Endothelial cell of umbilical vein (primary cell): ENCODE measurements around the gene CACNA1C. TPM values are rescaled to one million over a fixed set of nuclear protein-coding genes. Genes with fewer than 3 reads are reported as not detected.

Experiments
- BruUV-seq: library from RNA; stranded (reverse); fragments of 400-500 nt; replicated peaks from 2 replicates; lab custom pipeline; 2021; lab: Mats Ljungman, UMichigan
- CTCF ChIA-PET: fragments of 300-600, 350-600 bp; sonication (Branson Sonifier 250); formaldehyde crosslinking; loops from one replicate; lab custom pipeline; 2021; ENCODE audit warnings: antibody characterized with exemption, inconsistent platforms; lab: Charles Lee
- POLR2A ChIA-PET: fragments of 300-600, 350-600 bp; sonication (Branson Sonifier 250); formaldehyde crosslinking; loops from one replicate; lab custom pipeline; 2021; ENCODE audit warnings: antibody characterized with exemption, inconsistent platforms; lab: Charles Lee
- DNase-seq: peaks from one replicate; pipeline ENCODE4 v3.0.0-alpha.2; 2011; ENCODE audit warnings: low read depth, low spot score
- FAIRE-seq: peaks from 2 replicates; lab custom pipeline; 2011; peaks lifted over from hg19 to GRCh38; lab: Jason Lieb, UNC
- H2AFZ ChIP-seq: 2 replicates; pipeline ENCODE4 v1.6.0; 2012; ENCODE audit warnings: low read depth, low read length, control low read depth, inconsistent platforms
- H3K27ac ChIP-seq: 2 replicates; pipeline ENCODE4 v1.5.1; 2011; ENCODE audit warnings: low read depth, mild to moderate bottlenecking, control low read depth, low read length, moderate library complexity; ENCODE audit not compliant: insufficient read depth
- H3K27me3 ChIP-seq, 2 experiments: 2 replicates each; pipeline versions ENCODE4 v1.6.0 to v1.6.1; 2011; ENCODE audit warnings: low read length in 2 of 2, mixed read lengths in 1 of 2; ENCODE audit not compliant: control insufficient read depth in 2 of 2, insufficient read depth in 2 of 2
- H3K36me3 ChIP-seq, 2 experiments: 2 replicates in 1 of 2; 3 replicates in 1 of 2; pipeline ENCODE4 v1.5.1; 2011; ENCODE audit warnings: low read length in 2 of 2, mild to moderate bottlenecking in 1 of 2, moderate library complexity in 1 of 2; ENCODE audit not compliant: control insufficient read depth in 2 of 2, insufficient read depth in 2 of 2; ENCODE audit errors: extremely low read depth in 1 of 2
- H3K4me1 ChIP-seq: 3 replicates; pipeline ENCODE4 v1.5.1; 2011; ENCODE audit warnings: mild to moderate bottlenecking, low read length; ENCODE audit not compliant: control insufficient read depth, insufficient read depth; ENCODE audit errors: extremely low read depth
- H3K4me2 ChIP-seq: 2 replicates; pipeline ENCODE4 v1.6.1; 2011; ENCODE audit warnings: low read length, control low read depth, mixed read lengths; ENCODE audit not compliant: insufficient read depth
- H3K4me3 ChIP-seq, 3 experiments: fragments of 200-600 bp in 1 of 3; sonication (generic), shearing (Covaris generic) in 1 of 3; replicated peaks in 1 of 3; 2 replicates each; pipeline ENCODE4 v1.5.1; 2011 to 2016; ENCODE audit warnings: control low read depth in 3 of 3, low read length in 3 of 3, mild to moderate bottlenecking in 2 of 3, inconsistent platforms in 1 of 3, low read depth in 1 of 3, moderate library complexity in 1 of 3; ENCODE audit not compliant: insufficient read depth in 1 of 3
- H3K79me2 ChIP-seq: 2 replicates; pipeline ENCODE4 v1.6.0; 2012; ENCODE audit warnings: low read length, inconsistent platforms; ENCODE audit not compliant: control insufficient read depth, insufficient read depth
- H3K9ac ChIP-seq: replicated peaks from 2 replicates; pipeline ENCODE3; 2011; ENCODE audit warnings: low read length, control low read depth; ENCODE audit not compliant: insufficient read depth; ENCODE audit errors: extremely low read depth
- H3K9me1 ChIP-seq: replicated peaks from 3 replicates; pipeline ENCODE4 v1.6.0; 2011; ENCODE audit warnings: mild to moderate bottlenecking, low read length; ENCODE audit not compliant: control insufficient read depth, insufficient read depth; ENCODE audit errors: extremely low read depth
- H3K9me3 ChIP-seq: replicated peaks from 2 replicates; pipeline ENCODE4 v1.5.1; 2012; ENCODE audit warnings: low read length, inconsistent platforms; ENCODE audit not compliant: control insufficient read depth, insufficient read depth
- H4K20me1 ChIP-seq: replicated peaks from 2 replicates; pipeline ENCODE3; 2011; ENCODE audit warnings: mild to moderate bottlenecking, low read length; ENCODE audit not compliant: control insufficient read depth, insufficient read depth; ENCODE audit errors: extremely low read depth
- CTCF ChIP-seq, 2 donors: IDR thresholded peaks; 1 replicate in 1 of 2; 2 replicates in 1 of 2; pipeline ENCODE4 v1.5.1; 2011; ENCODE audit warnings: low read length in 2 of 2, mild to moderate bottlenecking in 2 of 2, moderate library complexity in 2 of 2, control low read depth in 1 of 2, inconsistent platforms in 1 of 2, low read depth in 1 of 2; ENCODE audit not compliant: insufficient read depth in 1 of 2; ENCODE audit errors: extremely low read depth in 1 of 2
- EZH2 ChIP-seq: IDR thresholded peaks from 2 replicates; pipeline ENCODE4 v1.6.1; 2012; ENCODE audit warnings: borderline replicate concordance, low read depth, mild to moderate bottlenecking, moderate library complexity, low read length, inconsistent platforms; ENCODE audit not compliant: severe bottlenecking
- FOS ChIP-seq: IDR thresholded peaks from 2 replicates; pipeline ENCODE4 v1.6.1; 2011; ENCODE audit warnings: mild to moderate bottlenecking, low read length, moderate library complexity, borderline replicate concordance; ENCODE audit not compliant: insufficient read depth
- GATA2 ChIP-seq: IDR thresholded peaks from 2 replicates; pipeline ENCODE4 v1.7.0; 2011; ENCODE audit warnings: low read depth, mild to moderate bottlenecking, moderate library complexity, mixed read lengths, low read length; ENCODE audit not compliant: insufficient read length, insufficient read depth
- JUN ChIP-seq: IDR thresholded peaks from 2 replicates; pipeline ENCODE4 v1.6.1; 2011; ENCODE audit warnings: borderline replicate concordance, low read depth; ENCODE audit not compliant: insufficient read length, insufficient read depth
- MAX ChIP-seq: IDR thresholded peaks from 2 replicates; pipeline ENCODE4 v1.6.1; 2011; ENCODE audit not compliant: insufficient read depth, insufficient read length
- MYC ChIP-seq: IDR thresholded peaks from one replicate; pipeline ENCODE4 v1.6.1; 2011; ENCODE audit warnings: mild to moderate bottlenecking, low read depth, low read length
- POLR2A ChIP-seq: IDR thresholded peaks from 2 replicates; pipeline ENCODE4 v1.6.1; 2012; ENCODE audit warnings: low read depth, mild to moderate bottlenecking, control low read depth, low read length
- POLR2AphosphoS5 ChIP-seq: IDR thresholded peaks from 2 replicates; pipeline ENCODE4 v1.6.1; 2012; ENCODE audit warnings: low read depth, mild to moderate bottlenecking, control low read depth, low read length, moderate library complexity; ENCODE audit not compliant: insufficient read depth
- dilution Hi-C: fragments of 300-500 bp; cut with MboI; formaldehyde crosslinking; loops from one replicate; pipeline ENCODE4 v1.15.0; 2019; ENCODE audit warnings: low sequenced_read_pairs; ENCODE audit not compliant: extremely low pct_ligation_motif_present
- intact Hi-C: fragments of 100-400 bp; cut with micrococcal nuclease; formaldehyde crosslinking; loops from one replicate; pipeline ENCODE4 v1.10.0; 2022
- polyA plus RNA-seq, 4 experiments: library from polyadenylated mRNA; depleted of rRNA in 3 of 4; stranded (reverse) in 3 of 4; unstranded in 1 of 4; fragments of >200 nt; gene quantifications; 2 replicates each; pipeline versions ENCODE4 v1.2.1 to v1.2.3, GENCODE V29; 2011 to 2012; ENCODE audit warnings: missing spikeins in 1 of 4
- total RNA-seq: library from RNA; stranded (reverse); gene quantifications from 2 replicates; pipeline ENCODE4 v1.2.3, GENCODE V29; 2021

The CACNA1C gene
- total and polyA plus RNA-seq, 2 donors (not counting 3 experiments of a cell fraction or from before 2014, with no cell fraction given): not detected

GRCh38 chr12:2652401-2653081 lies 599.8 kb downstream of the CACNA1C start:
- Histone ChIP-seq H3K4me2 (no peak overlapping the region), H3K27ac (no peak overlapping the region), H3K9me3 (no peaks in the 10 kb centered on the region), H3K9me1 (no peaks in the 10 kb centered on the region), H3K4me3 (no peak overlapping the region), H3K79me2 (no peaks in the 10 kb centered on the region), H3K9ac (no peak overlapping the region), H4K20me1 (no peaks in the 10 kb centered on the region), H3K4me1 (no peaks in the 10 kb centered on the region), H3K27me3 (peaks cover 0 to 3% of the 10 kb centered on the region in 2 experiments), H2AFZ (no peak overlapping the region), H3K36me3 (no peaks in the 10 kb centered on the region)
- intact Hi-C loops (no loop called here), dilution Hi-C loops (no loop called here)
- CTCF ChIA-PET: no interaction called here
- DNase-seq (no peak), FAIRE-seq (no peak)
- POLR2A ChIA-PET: no interaction called here
- BruUV-seq: no TSS peak
- TF ChIP-seq POLR2AphosphoS5: no peak
- TF ChIP-seq CTCF (IDR thresholded peaks at IDR 0.05; ENCODE audit: extremely low read depth in 1 of 2, insufficient read depth in 1 of 2, low read depth in 1 of 2, low read length in 2 of 2): peak in 1 of 2 donors; percentile 2
- no peak for TF ChIP-seq JUN

- POLR2A ChIA-PET: no interaction called here
- CTCF ChIA-PET: interaction anchor here (1.3 kb wide), 1 partner anchor 13 kb away, joined by 8 read pairs; no protein-coding TSS in a partner anchor
- H3K9me1 ChIP-seq: no peaks in the 10 kb centered on the region
- no peak overlapping the region for H3K9ac ChIP-seq
- no peak overlapping the region for H3K4me3 ChIP-seq
- intact Hi-C loops (no loop called here), dilution Hi-C loops (no loop called here)
- peaks cover 0 to 3% of the 10 kb centered on the region in 2 experiments for H3K27me3 ChIP-seq
- FAIRE-seq (no peak), DNase-seq (no peak)
- TF ChIP-seq POLR2AphosphoS5 (no peak), MAX (no peak), MYC (no peak), CTCF (IDR thresholded peaks at IDR 0.05; ENCODE audit: extremely low read depth in 1 of 2, insufficient read depth in 1 of 2, low read depth in 1 of 2, low read length in 2 of 2) (no peak), EZH2 (no peak), JUN (no peak), GATA2 (no peak), FOS (no peak), POLR2A (no peak)
- no peaks in the 10 kb centered on the region for H3K36me3 ChIP-seq
- no peaks in the 10 kb centered on the region for H3K79me2 ChIP-seq
- no TSS peak for BruUV-seq
- no peak overlapping the region for H3K4me2 ChIP-seq
- H2AFZ ChIP-seq: no peak overlapping the region
- no peaks in the 10 kb centered on the region for H3K9me3 ChIP-seq
- no peaks in the 10 kb centered on the region for H3K4me1 ChIP-seq
- H3K27ac ChIP-seq: no peak overlapping the region
- H4K20me1 ChIP-seq: no peaks in the 10 kb centered on the region
Observed at GRCh38 chr12:2653461-2653965, 600.7 kb downstream of the CACNA1C start.
